ENCODE results near the gene ABCB8.

The ABCB8 gene

DNA sequence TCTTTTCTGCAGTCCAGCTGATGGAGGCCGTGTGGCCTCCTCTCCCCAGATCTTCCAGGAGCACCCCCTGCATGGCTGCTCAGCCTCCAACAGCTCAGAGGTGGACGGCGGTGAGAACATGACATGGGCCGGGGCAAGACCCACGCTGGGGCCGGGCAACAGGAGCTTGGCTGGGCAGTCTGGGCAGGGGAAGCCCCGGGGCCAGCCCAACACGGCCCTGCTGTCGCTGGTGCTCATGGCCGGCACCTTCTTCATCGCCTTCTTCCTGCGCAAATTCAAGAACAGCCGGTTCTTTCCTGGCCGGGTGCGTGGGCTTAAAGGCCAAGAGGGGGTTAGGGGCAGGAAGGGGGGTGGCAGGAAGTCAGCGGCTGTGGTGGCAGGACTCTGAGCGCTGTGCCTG lies 45.7 kb downstream of the ABCB8 start:
- TF ChIP-seq CTCF (IDR thresholded peaks at IDR 0.05; ENCODE audit: control insufficient read depth, extremely low read depth, insufficient read depth), result no peak
- no peak for DNase-seq (ENCODE audit: low read depth)
- H3K4me3 ChIP-seq (ENCODE audit: low read depth, low read length), result no peak overlapping the region

DNA sequence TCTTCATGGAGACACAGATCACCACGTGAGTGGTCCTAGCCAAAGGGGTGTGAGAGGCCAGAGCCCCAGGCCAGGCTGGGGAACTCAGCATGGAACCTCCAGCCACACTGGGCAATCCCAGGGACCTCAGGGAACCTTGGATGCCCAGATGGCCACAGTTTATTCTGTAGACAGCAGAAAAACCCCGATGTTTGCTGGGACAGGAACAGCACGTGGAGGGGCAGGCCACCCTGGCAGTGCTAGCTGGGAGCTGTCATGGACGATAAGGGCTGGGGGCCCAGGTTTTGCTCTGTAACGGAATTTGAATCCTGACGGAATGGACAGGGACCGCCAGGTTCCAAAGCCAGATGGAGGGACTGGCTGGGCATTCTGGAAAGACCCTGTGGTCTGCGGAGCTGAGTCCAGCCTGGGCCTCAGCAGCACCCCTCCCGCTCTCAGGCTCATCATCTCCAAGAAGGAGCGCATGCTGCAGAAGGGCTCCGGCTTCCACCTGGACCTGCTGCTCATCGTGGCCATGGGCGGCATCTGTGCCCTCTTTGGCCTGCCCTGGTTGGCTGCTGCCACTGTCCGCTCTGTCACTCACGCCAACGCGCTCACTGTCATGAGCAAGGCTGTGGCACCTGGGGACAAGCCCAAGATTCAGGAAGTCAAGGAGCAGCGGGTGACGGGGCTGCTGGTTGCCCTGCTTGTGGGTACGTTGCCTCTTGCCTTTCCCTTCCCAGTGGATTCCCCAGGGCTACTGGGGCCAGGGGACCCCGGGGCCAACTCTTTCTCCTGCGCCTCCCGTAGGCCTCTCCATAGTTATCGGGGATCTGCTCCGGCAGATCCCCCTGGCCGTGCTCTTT lies 46.8 kb downstream of the ABCB8 start:
- DNase-seq (ENCODE audit: low read depth), result no peak
- TF ChIP-seq CTCF (IDR thresholded peaks at IDR 0.05; ENCODE audit: control insufficient read depth, extremely low read depth, insufficient read depth), result no peak
- H3K4me3 ChIP-seq (ENCODE audit: low read depth, low read length), result no peak overlapping the region

GRCh38 chr7:151075662-151075971 lies 47.4 kb downstream of the ABCB8 start:
- H3K4me3 ChIP-seq (ENCODE audit: low read depth, low read length), result no peak overlapping the region
- no peak for DNase-seq (ENCODE audit: low read depth)
- TF ChIP-seq CTCF (IDR thresholded peaks at IDR 0.05; ENCODE audit: control insufficient read depth, extremely low read depth, insufficient read depth), result no peak

GRCh38 chr7:151075978-151076426 lies 47.8 kb downstream of the ABCB8 start:
- TF ChIP-seq CTCF (IDR thresholded peaks at IDR 0.05; ENCODE audit: control insufficient read depth, extremely low read depth, insufficient read depth), result no peak
- no peak for DNase-seq (ENCODE audit: low read depth)

DNA sequence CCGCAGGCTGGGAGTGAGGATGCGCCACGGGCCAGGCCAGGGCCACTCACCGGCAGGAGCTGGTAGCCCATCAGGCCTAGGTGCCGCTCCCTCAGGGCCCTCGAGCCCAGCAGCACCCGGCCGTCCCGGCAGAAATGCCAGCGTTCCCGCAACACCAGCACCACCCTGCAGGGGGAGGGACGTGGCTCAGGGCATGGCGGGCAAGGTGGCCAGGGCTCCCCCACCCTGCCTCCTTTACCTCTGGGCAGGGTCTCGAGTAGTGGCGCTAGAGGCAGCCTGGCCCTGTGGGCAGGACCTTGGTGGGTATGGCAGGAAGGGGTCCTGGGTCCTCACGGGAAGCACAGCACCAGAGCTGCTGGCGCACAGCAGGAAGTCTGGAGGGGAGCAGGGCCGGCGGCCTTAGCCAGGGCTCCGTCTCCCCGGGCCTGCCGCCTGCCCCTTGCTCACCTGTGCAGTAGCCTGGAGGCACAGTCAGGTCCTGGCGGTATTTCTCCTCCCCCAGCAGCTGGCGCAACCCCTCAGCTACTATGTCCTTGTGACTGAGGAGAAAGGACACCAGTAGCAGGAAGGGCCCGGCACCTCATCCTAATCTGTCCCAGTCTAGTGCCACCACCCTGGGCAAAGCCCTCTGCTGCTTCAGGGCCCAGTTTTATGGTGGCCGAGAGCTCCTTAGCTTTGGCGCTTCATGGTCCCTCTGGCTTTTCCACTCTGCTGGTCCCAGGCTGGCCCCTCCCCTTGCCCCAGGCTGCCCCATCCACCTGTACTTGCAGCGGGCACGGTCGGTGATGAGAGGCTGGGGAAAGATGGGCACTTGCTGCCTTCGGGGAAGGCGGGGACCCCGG lies 48.8 kb downstream of the ABCB8 start:
- DNase-seq (ENCODE audit: low read depth), result no peak
- H3K4me3 ChIP-seq (ENCODE audit: low read depth, low read length), result no peak overlapping the region
- TF ChIP-seq CTCF (IDR thresholded peaks at IDR 0.05; ENCODE audit: control insufficient read depth, extremely low read depth, insufficient read depth), result peak; percentile 21; the same call in 1 of the 2 replicates

More at GRCh38 chr7:151075978-151076426, 47.8 kb downstream of the ABCB8 start:
- no peak overlapping the region for H3K4me3 ChIP-seq (ENCODE audit: low read depth, low read length)

GRCh38 chr7:151077705-151078232 lies 49.5 kb downstream of the ABCB8 start:
- H3K4me3 ChIP-seq (ENCODE audit: low read depth, low read length), result no peak overlapping the region
- DNase-seq (ENCODE audit: low read depth), result no peak
- no peak for TF ChIP-seq CTCF (IDR thresholded peaks at IDR 0.05; ENCODE audit: control insufficient read depth, extremely low read depth, insufficient read depth)
